Right ventricle myocardium inferior (tissue), 1 donor: ENCODE results near the gene KIF25. TPM values are rescaled to one million over a fixed set of nuclear protein-coding genes. Genes with fewer than 3 reads are reported as not detected.
"Not testable (repeated sequence)": the region's sequence is repeated elsewhere in the genome, so short reads cannot be mapped to it uniquely, and the experiment has no call there.

ENCODE experiments used
- ATAC-seq: fragments of 200-7000 bp; cut with Tn5 transposase; one replicate; pipeline ENCODE4 v1.9.1; 2020; ENCODE audit warnings: mild to moderate bottlenecking, moderate library complexity
- DNase-seq: peaks from one replicate; pipeline ENCODE4 v3.0.0; 2021; ENCODE audit errors: missing footprints
- intact Hi-C: fragments of 100-400 bp; cut with DNase I; formaldehyde crosslinking; loops from one replicate; pipeline ENCODE4 v1.11.0; 2022
- total RNA-seq: library from RNA; stranded (reverse); fragmentation: NEBNext Ultra II Directional; extraction: Animal tissue kit (Norgen Biotek cat#: 25700); gene quantifications from one replicate; pipeline ENCODE4 v1.2.1, GENCODE V29; 2021
- donor health status: DM: no; HTN: yes; CAD: no; lungs with severe emphysema.

Gene KIF25
- total RNA-seq, 1 donor from 2014 or later, result not detected

GRCh38 chr6:167973148-167973885, 24.2 kb upstream of the KIF25 start:
- ATAC-seq, result no peak
- no peak for DNase-seq
- intact Hi-C loops, result no loop called here

GRCh38 chr6:167974640-167975344, 22.7 kb upstream of the KIF25 start:
- no peak for DNase-seq
- no peak for ATAC-seq
- intact Hi-C loops, result no loop called here

GRCh38 chr6:167975458-167975857, 22.0 kb upstream of the KIF25 start:
- intact Hi-C loops, result no loop called here
- ATAC-seq (no peak), DNase-seq (no peak)

GRCh38 chr6:167976116-167976657, 21.3 kb upstream of the KIF25 start:
- DNase-seq, intact Hi-C loops, ATAC-seq: not testable (repeated sequence)

GRCh38 chr6:167976708-167977107, 20.8 kb upstream of the KIF25 start:
- ATAC-seq, result no peak
- no peak for DNase-seq
- intact Hi-C loops, result no loop called here

GRCh38 chr6:167977717-167978467, 19.6 kb upstream of the KIF25 start:
- DNase-seq (no peak), ATAC-seq (no peak)
- intact Hi-C loops, result no loop called here

- DNase-seq (no peak), ATAC-seq (no peak)
- intact Hi-C loops, result no loop called here
These were observed 18.9 kb upstream of the KIF25 start for GRCh38 chr6:167978607-167979006.

- no peak for ATAC-seq
- no peak for DNase-seq
- intact Hi-C loops, result no loop called here
These were observed 17.9 kb upstream of the KIF25 start for GRCh38 chr6:167979436-167980139.

GRCh38 chr6:167980911-167981580, 16.4 kb upstream of the KIF25 start:
- DNase-seq (no peak), ATAC-seq (no peak)
- intact Hi-C loops, result no loop called here

GRCh38 chr6:167981916-167982462, 15.5 kb upstream of the KIF25 start:
- DNase-seq (no peak), ATAC-seq (no peak)
- intact Hi-C loops, result no loop called here

- intact Hi-C loops, result no loop called here
- DNase-seq (no peak), ATAC-seq (no peak)
These were observed 13.2 kb upstream of the KIF25 start for GRCh38 chr6:167984144-167984719.

GRCh38 chr6:167984876-167985604, 12.4 kb upstream of the KIF25 start:
- ATAC-seq, result no peak
- DNase-seq, result no peak
- intact Hi-C loops, result no loop called here

- ATAC-seq (no peak), DNase-seq (no peak)
- intact Hi-C loops, result no loop called here
These were observed 11.4 kb upstream of the KIF25 start for GRCh38 chr6:167985911-167986595.

GRCh38 chr6:167987396-167988153, 9.9 kb upstream of the KIF25 start:
- intact Hi-C loops, result no loop called here
- no peak for ATAC-seq
- DNase-seq, result no peak

GRCh38 chr6:167988154-167988495, 9.3 kb upstream of the KIF25 start:
- intact Hi-C loops, result no loop called here
- ATAC-seq, result no peak

More at GRCh38 chr6:167988154-167988495, 9.3 kb upstream of the KIF25 start:
- DNase-seq, result no peak
